ENCODE data around the gene PCCA. TPM values are rescaled to one million over a fixed set of nuclear protein-coding genes. Genes with fewer than 3 reads are reported as not detected.

PCCA gene
- total and polyA plus RNA-seq, 7 donors: 18.0 to 45.6 (median 42.8) TPM

DNA sequence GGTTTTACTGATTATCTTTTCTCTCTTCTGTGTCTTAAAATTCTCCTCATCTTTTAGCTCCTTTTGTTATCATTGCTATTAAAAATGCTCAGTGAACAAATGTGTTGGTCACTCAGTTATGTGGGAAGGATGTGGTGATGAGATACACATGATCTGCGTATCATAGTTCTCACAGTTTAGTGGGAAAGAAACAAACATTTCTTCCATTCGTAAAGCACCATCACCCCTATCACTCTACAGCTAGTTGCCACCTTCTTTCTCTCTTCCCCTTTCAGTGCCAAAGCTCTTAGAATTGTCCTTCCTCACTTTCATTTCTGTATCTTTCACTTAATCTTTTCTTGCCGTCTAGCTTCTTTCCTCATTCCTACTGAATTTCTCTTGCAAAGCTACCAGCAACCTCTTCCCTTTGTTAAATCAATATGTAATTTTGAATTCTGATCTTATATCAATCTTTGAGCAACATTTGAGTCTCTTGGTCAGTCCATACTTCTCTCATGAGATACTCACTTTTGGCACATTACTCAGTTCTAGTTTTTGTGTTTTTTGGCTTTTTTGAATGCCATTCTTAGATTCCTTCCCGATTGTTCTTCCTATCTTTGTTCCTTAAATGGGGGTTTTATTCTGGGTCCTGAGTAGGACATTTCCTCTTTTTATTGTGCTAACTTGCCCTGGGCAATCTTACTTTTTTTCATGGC is 122.3 kb downstream of the PCCA start:
- 92% methylated on average over 4 of the region's 4 CpGs for WGBS, 2 donors
- H3K9me3 ChIP-seq: no peaks in the 10 kb centered on the region
- no peak for DNase-seq
- H3K27me3 ChIP-seq: no peaks in the 10 kb centered on the region
- H3K27ac ChIP-seq: no peak overlapping the region
- intact Hi-C loops (cut with DNase I): no loop called here
- TF ChIP-seq, protein P1, sequence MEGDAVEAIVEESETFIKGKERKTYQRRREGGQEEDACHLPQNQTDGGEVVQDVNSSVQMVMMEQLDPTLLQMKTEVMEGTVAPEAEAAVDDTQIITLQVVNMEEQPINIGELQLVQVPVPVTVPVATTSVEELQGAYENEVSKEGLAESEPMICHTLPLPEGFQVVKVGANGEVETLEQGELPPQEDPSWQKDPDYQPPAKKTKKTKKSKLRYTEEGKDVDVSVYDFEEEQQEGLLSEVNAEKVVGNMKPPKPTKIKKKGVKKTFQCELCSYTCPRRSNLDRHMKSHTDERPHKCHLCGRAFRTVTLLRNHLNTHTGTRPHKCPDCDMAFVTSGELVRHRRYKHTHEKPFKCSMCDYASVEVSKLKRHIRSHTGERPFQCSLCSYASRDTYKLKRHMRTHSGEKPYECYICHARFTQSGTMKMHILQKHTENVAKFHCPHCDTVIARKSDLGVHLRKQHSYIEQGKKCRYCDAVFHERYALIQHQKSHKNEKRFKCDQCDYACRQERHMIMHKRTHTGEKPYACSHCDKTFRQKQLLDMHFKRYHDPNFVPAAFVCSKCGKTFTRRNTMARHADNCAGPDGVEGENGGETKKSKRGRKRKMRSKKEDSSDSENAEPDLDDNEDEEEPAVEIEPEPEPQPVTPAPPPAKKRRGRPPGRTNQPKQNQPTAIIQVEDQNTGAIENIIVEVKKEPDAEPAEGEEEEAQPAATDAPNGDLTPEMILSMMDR (IDR thresholded peaks at IDR 0.05): no peak
- TF ChIP-seq POLR2AphosphoS5 (IDR thresholded peaks at IDR 0.05) (no peak), EP300 (IDR thresholded peaks at IDR 0.05) (no peak), POLR2A (IDR thresholded peaks at IDR 0.05) (no peak)
- no peak overlapping the region for H3K4me3 ChIP-seq
- peaks cover 0 to 12% (median 0%) of the 10 kb centered on the region in 4 donors for H3K36me3 ChIP-seq
- H3K4me1 ChIP-seq: peaks cover 0 to 14% (median 0%) of the 10 kb centered on the region in 4 donors

DNA sequence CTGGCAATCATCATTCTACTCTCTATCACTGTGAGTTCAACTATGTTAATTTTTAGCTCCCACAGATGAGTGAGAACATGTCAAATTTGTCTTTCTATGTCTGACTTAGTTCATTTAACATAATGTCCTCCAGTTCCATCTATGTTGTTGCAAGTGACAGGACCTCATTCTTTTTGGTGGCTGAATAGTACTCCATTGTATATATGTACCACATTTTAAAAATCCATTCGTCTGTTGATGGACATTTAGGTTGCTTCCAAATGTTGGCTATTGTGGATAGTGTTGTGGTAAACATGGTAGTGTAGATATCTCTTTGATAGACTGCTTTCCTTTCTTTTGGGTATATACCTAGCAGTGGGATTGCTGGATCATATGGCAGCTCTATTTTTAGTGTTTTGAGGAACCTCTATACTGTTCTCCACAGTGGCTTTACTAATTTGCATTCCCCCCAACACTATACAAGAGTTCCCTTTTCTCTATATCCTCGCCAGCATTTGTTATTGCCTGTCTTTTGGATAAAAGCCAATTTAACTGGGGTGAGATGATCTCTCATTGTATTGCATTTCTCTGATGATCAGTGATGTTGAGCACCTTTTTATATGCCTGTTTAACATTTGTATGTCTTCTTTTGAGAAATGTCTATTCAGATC is 124.1 kb downstream of the PCCA start:
- TF ChIP-seq, protein P1 (IDR thresholded peaks at IDR 0.05): no peak
- no peak for TF ChIP-seq POLR2AphosphoS5 (IDR thresholded peaks at IDR 0.05)
- no peak for TF ChIP-seq EP300 (IDR thresholded peaks at IDR 0.05)
- TF ChIP-seq POLR2A (IDR thresholded peaks at IDR 0.05): no peak
- peaks cover 0 to 14% (median 0%) of the 10 kb centered on the region in 4 donors for H3K4me1 ChIP-seq
- H3K36me3 ChIP-seq: peaks cover 0 to 12% (median 0%) of the 10 kb centered on the region in 4 donors
- no peak overlapping the region for H3K4me3 ChIP-seq
- no peak overlapping the region for H3K27ac ChIP-seq
- H3K9me3 ChIP-seq: no peaks in the 10 kb centered on the region
- DNase-seq: no peak
- 70 to 72% methylated on average over 2 of the region's 2 CpGs for WGBS, 2 donors
- intact Hi-C loops (cut with DNase I): no loop called here
- H3K27me3 ChIP-seq: no peaks in the 10 kb centered on the region

DNA sequence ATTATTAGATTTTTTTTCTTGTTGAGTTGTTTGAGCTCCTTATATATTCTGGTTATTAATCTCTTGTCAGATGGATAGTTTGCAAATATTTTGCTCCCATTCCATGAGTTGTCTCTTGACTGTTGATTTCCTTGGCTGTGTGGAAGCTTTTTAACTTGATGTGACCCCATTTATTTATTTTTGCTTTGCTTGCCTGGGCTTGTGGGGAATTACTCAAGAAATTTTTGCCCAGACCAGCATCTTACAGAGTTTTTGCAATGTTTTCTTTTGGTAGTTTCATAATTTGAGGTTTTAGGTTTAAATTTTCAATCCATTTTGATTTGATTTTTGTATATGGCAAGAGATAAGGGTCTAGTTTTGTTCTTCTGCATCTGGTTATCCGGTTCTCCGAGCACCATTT is 124.7 kb downstream of the PCCA start:
- TF ChIP-seq POLR2A (IDR thresholded peaks at IDR 0.05) (no peak), POLR2AphosphoS5 (IDR thresholded peaks at IDR 0.05) (no peak), EP300 (IDR thresholded peaks at IDR 0.05) (no peak)
- TF ChIP-seq, protein P1 (IDR thresholded peaks at IDR 0.05): no peak
- H3K4me1 ChIP-seq: peaks cover 0 to 14% (median 0%) of the 10 kb centered on the region in 4 donors
- H3K36me3 ChIP-seq: peaks cover 0 to 12% (median 0%) of the 10 kb centered on the region in 4 donors
- no peak overlapping the region for H3K27ac ChIP-seq
- no peaks in the 10 kb centered on the region for H3K9me3 ChIP-seq
- H3K27me3 ChIP-seq: no peaks in the 10 kb centered on the region
- DNase-seq: no peak
- 97% methylated on average over 2 of the region's 2 CpGs for WGBS, 2 donors
- no peak overlapping the region for H3K4me3 ChIP-seq
- intact Hi-C loops (cut with DNase I): no loop called here

DNA sequence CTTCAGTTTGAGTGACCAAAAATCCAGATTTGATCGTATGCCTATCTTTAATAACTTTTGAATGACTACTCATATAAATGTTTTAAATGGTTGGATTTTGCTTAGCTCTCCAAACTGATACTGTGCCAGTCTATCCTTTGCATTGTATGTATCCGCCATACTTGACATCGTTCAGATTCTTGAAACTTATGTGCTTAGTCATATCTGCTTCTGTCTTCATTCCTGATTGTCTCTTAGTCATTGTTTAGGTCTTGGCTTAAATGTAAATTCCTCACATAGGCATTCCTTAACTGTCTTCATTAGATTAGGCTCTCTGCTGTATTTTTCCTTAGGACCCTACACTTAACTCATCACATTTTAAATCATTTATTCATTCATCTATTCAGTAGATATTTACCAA is 126.0 kb downstream of the PCCA start:
- intact Hi-C loops (cut with DNase I): no loop called here
- Histone ChIP-seq H3K27ac (no peak overlapping the region), H3K27me3 (no peaks in the 10 kb centered on the region), H3K36me3 (peaks cover 0 to 8% (median 0%) of the 10 kb centered on the region in 4 donors), H3K9me3 (no peaks in the 10 kb centered on the region), H3K4me3 (no peak overlapping the region), H3K4me1 (peaks cover 0 to 10% (median 0%) of the 10 kb centered on the region in 4 donors)
- no peak for DNase-seq
- WGBS, 2 donors: 96 to 98% methylated on average over 3 of the region's 3 CpGs
- TF ChIP-seq POLR2A (IDR thresholded peaks at IDR 0.05) (no peak), EP300 (IDR thresholded peaks at IDR 0.05) (no peak), POLR2AphosphoS5 (IDR thresholded peaks at IDR 0.05) (no peak)
- TF ChIP-seq, protein P1 (IDR thresholded peaks at IDR 0.05): no peak
